AG04449 (cell line): ENCODE measurements around the gene GABRB1.

ENCODE experiments used
- CTCF ChIA-PET: fragments of 350-600 bp; formaldehyde crosslinking; extraction: SDS; loops from one replicate; lab custom pipeline; 2021; ENCODE audit warnings: antibody characterized with exemption; lab: Yijun Ruan, JAX
- POLR2A ChIA-PET: fragments of 400-600, 350-600 bp; formaldehyde crosslinking; extraction: SDS; loops from one replicate; lab custom pipeline; 2020; ENCODE audit warnings: antibody characterized with exemption, inconsistent platforms; lab: Yijun Ruan, JAX
- DNase-seq: peaks from one replicate; pipeline ENCODE4 v3.0.0-alpha.2; 2010; ENCODE audit warnings: low read depth, low spot score
- H3K4me3 ChIP-seq: 2 replicates; pipeline ENCODE4 v1.5.1; 2011; ENCODE audit warnings: low read depth, mild to moderate bottlenecking, control low read depth, low read length
- CTCF ChIP-seq: IDR thresholded peaks from one replicate; pipeline ENCODE4 v1.5.1; 2011; ENCODE audit warnings: mild to moderate bottlenecking, moderate library complexity, low read length, control low read depth, inconsistent platforms; ENCODE audit not compliant: insufficient read depth; ENCODE audit errors: missing control alignments

GABRB1 gene

GRCh38 chr4:47432749-47433148 lies 401.4 kb downstream of the GABRB1 start:
- DNase-seq = no peak
- ChIA-PET POLR2A (no interaction called here), CTCF (interaction anchor here (0.7 kb wide), 1 partner anchor 131 kb away, joined by 3 read pairs; no protein-coding TSS in a partner anchor)
- no peak overlapping the region for H3K4me3 ChIP-seq
- TF ChIP-seq CTCF = no peak

- ChIA-PET POLR2A (no interaction called here), CTCF (no interaction called here)
- no peak for DNase-seq
- no peak for TF ChIP-seq CTCF
- H3K4me3 ChIP-seq = no peak overlapping the region
Measured at GRCh38 chr4:47434931-47435330, 403.6 kb downstream of the GABRB1 start.

GRCh38 chr4:47442980-47443379 lies 411.6 kb downstream of the GABRB1 start:
- DNase-seq = no peak
- TF ChIP-seq CTCF = no peak
- no peak overlapping the region for H3K4me3 ChIP-seq
- CTCF ChIA-PET = interaction anchor here (1.4 kb wide), 1 partner anchor 122 kb away, joined by 3 read pairs; no protein-coding TSS in a partner anchor
- POLR2A ChIA-PET = no interaction called here

- POLR2A ChIA-PET = no interaction called here
- H3K4me3 ChIP-seq = no peak overlapping the region
- no peak for DNase-seq
- CTCF ChIA-PET = no interaction called here
- no peak for TF ChIP-seq CTCF
Measured at GRCh38 chr4:47444031-47444430, 412.7 kb downstream of the GABRB1 start.

- no peak for DNase-seq
- ChIA-PET CTCF (interaction anchor here (1.1 kb wide), 1 partner anchor 11 kb away, joined by 7 read pairs; the partner anchor contains the start of gene COMMD8), POLR2A (interaction anchor here (1.4 kb wide), 1 partner anchor 11 kb away, joined by 4 read pairs; the partner anchor contains the start of gene COMMD8)
- TF ChIP-seq CTCF = no peak
- H3K4me3 ChIP-seq = no peak overlapping the region
Measured at GRCh38 chr4:47451657-47452056, 420.3 kb downstream of the GABRB1 start.

- peak overlapping the region; percentile 76 for H3K4me3 ChIP-seq
- no peak for TF ChIP-seq CTCF
- ChIA-PET CTCF (interaction anchor here (1.0 to 2.0 kb wide), 9 partner anchors 11 to 104 kb away, joined by 3 to 22 read pairs (median 4); partner anchors contain the start of gene ATP10D), POLR2A (interaction anchor here (1.0 to 1.4 kb wide), 3 partner anchors 10 to 22 kb away, joined by 3 to 4 read pairs (median 4); partner anchors contain the start of gene ATP10D)
- no peak for DNase-seq
Measured at GRCh38 chr4:47462799-47463234, 431.4 kb downstream of the GABRB1 start.
